NCI-H146 treated with DMSO at 0.1 percent for 48 hours (cell line): ENCODE data around the gene MATCAP1.

ENCODE experiments used
- DNase-seq: peaks from one replicate; lab custom pipeline; 2025; ENCODE audit not compliant: unreplicated experiment; lab: John Stamatoyannopoulos, UW

The MATCAP1 gene

GRCh38 chr16:67174706-67175231 is 9.0 kb downstream of the MATCAP1 start:
- DNase-seq = no peak

- peak; percentile 51 for DNase-seq
Observed at GRCh38 chr16:67173808-67174705, 9.7 kb downstream of the MATCAP1 start.

GRCh38 chr16:67173323-67173722 is 10.4 kb downstream of the MATCAP1 start:
- DNase-seq = no peak

- no peak for DNase-seq
Observed at GRCh38 chr16:67170949-67171649, 12.7 kb downstream of the MATCAP1 start.

- DNase-seq = peak; percentile 69
Observed at GRCh38 chr16:67170168-67170948, 13.4 kb downstream of the MATCAP1 start, which contains the start of gene NOL3. Gene NOL3 (plus strand): TSS chr16:67170538.

GRCh38 chr16:67169642-67170167 is 14.1 kb downstream of the MATCAP1 start:
- DNase-seq = no peak

GRCh38 chr16:67169011-67169451 is 14.7 kb downstream of the MATCAP1 start:
- DNase-seq = no peak

- DNase-seq = no peak
Observed at GRCh38 chr16:67167588-67167987, 16.2 kb downstream of the MATCAP1 start.

- DNase-seq = no peak
Observed at GRCh38 chr16:67166598-67167168, 17.1 kb downstream of the MATCAP1 start.

GRCh38 chr16:67166110-67166547 is 17.6 kb downstream of the MATCAP1 start:
- DNase-seq = no peak

- DNase-seq = no peak
Observed at GRCh38 chr16:67165121-67166078, 18.4 kb downstream of the MATCAP1 start.

GRCh38 chr16:67164599-67165061 is 19.1 kb downstream of the MATCAP1 start, which contains the start of gene HSF4:
Gene HSF4 (plus strand): TSS chr16:67164745. CDS start chr16:67164812, 67 bp downstream.
- DNase-seq = no peak

- DNase-seq = no peak
Observed at GRCh38 chr16:67163999-67164558, 19.7 kb downstream of the MATCAP1 start.

- DNase-seq = peak; percentile 42
Observed at GRCh38 chr16:67163164-67163998, 20.4 kb downstream of the MATCAP1 start.

- no peak for DNase-seq
Observed at GRCh38 chr16:67162506-67163163, 21.1 kb downstream of the MATCAP1 start.

- no peak for DNase-seq
Observed at GRCh38 chr16:67161595-67162058, 22.1 kb downstream of the MATCAP1 start.
